SK-N-MC (cell line): ENCODE data around the gene IGFALS.

Experiments used
- EZH2 ChIP-seq: fragments of 200-600 bp; sonication (generic); IDR thresholded peaks from one replicate; pipeline ENCODE4 v1.6.1; 2017; ENCODE audit warnings: antibody characterized with exemption
- POLR2AphosphoS5 ChIP-seq: IDR thresholded peaks from 2 replicates; pipeline ENCODE4 v1.6.1; 2012; ENCODE audit warnings: mild to moderate bottlenecking, low read depth, low read length, borderline replicate concordance

GRCh38 chr16:1765826-1766225, 27.7 kb downstream of the IGFALS start:
- no peak for TF ChIP-seq POLR2AphosphoS5
- no peak for TF ChIP-seq EZH2
